22Rv1 (cell line): ENCODE data around the gene CCRL2.

Experiments used
- ZFX ChIP-seq: fragments of 450-650 bp; IDR thresholded peaks from 2 replicates; pipeline ENCODE4 v1.6.1; 2017; ENCODE audit warnings: antibody characterized with exemption, borderline replicate concordance
- TF ChIP-seq, protein P1 (sequence below): fragments of 450-650 bp; IDR thresholded peaks from 2 replicates; pipeline ENCODE4 v1.5.1; 2017; ENCODE audit warnings: mild to moderate bottlenecking

DNA sequence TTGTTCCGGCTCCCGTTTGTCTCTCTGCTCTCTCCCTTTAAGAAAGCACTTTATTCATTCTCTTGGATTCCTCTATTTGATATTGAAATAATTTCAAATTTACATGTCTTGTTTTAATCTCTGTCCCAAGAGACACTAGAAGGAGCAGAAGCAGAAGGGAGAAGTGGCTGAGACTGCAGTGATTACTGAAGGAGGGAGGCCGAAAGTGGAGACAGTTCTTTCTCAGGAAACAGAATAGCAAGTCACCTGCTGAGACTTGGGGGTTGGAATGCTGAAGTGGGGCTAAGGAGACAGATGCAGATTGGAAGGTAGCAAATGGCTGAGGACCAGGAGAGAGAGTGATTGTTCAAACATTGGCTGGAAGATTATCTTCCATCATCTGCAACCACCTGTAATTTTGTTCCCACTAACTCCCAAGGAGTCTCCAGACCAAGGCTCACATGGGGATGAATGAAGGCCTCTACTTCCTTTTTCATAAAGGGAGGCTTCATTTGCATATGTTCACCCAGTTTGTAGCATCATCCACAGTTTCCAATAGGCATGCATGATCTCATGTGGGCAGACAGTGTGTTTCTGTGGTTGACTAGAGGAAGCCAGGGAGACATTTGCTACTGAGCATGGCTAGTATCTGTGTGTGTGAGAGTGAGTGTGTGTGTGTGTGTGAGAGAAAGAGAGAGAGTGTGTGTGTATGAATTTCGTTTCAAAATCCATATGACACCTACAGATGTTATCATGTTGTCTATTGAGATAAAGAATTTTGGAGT is 33.7 kb downstream of the CCRL2 start:
- TF ChIP-seq, protein P1, sequence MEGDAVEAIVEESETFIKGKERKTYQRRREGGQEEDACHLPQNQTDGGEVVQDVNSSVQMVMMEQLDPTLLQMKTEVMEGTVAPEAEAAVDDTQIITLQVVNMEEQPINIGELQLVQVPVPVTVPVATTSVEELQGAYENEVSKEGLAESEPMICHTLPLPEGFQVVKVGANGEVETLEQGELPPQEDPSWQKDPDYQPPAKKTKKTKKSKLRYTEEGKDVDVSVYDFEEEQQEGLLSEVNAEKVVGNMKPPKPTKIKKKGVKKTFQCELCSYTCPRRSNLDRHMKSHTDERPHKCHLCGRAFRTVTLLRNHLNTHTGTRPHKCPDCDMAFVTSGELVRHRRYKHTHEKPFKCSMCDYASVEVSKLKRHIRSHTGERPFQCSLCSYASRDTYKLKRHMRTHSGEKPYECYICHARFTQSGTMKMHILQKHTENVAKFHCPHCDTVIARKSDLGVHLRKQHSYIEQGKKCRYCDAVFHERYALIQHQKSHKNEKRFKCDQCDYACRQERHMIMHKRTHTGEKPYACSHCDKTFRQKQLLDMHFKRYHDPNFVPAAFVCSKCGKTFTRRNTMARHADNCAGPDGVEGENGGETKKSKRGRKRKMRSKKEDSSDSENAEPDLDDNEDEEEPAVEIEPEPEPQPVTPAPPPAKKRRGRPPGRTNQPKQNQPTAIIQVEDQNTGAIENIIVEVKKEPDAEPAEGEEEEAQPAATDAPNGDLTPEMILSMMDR: no peak
- TF ChIP-seq ZFX: no peak
